ENCODE measurements around the gene TOP3A.
A peak's percentile ranks its signal among the peaks of the same experiment; 100 is the strongest.

TOP3A gene

DNA sequence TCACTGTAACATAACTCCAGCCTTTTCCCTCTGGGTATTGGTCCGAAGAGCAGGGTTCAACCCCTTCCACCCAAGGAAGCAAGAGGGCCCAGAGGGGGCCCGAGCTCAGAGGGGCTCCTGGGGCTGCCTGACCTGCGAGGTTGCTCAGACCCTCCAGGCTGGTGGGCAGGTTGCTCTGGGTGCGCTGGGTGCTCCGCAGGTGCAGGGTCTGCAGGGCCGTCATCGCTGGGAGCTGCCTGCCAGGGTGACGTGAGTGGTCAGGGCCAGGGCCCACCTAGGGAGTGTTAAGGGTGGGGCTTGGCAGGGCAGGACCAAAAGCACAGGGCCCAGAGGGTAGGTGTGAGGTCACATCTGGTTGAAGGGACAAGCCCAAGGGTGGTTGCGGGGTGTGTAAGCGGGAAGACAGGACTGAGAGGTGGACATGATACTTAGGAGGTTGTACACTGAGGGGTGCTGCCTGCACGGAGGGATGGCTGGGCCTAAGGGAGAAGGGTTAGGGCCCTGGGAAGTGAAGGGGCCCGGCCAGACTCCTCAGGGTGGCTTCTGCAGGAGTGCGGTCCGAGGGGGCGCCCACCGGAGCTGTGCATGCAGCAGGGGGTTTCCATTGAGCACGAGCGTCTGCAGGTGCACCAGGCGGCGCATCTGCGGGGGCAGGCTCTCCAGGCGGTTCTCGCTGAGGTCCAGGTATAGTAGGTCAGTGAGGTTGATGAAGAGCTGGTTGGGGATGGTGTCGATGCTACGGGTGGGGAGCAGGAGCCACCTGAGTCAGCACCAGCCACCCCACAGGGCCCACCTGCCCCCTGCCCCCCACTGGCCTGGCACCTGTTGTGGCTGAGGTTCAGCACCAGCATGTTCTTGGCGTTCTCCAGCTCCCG, 60.6 kb downstream of the TOP3A start:
- no peak for DNase-seq

DNA sequence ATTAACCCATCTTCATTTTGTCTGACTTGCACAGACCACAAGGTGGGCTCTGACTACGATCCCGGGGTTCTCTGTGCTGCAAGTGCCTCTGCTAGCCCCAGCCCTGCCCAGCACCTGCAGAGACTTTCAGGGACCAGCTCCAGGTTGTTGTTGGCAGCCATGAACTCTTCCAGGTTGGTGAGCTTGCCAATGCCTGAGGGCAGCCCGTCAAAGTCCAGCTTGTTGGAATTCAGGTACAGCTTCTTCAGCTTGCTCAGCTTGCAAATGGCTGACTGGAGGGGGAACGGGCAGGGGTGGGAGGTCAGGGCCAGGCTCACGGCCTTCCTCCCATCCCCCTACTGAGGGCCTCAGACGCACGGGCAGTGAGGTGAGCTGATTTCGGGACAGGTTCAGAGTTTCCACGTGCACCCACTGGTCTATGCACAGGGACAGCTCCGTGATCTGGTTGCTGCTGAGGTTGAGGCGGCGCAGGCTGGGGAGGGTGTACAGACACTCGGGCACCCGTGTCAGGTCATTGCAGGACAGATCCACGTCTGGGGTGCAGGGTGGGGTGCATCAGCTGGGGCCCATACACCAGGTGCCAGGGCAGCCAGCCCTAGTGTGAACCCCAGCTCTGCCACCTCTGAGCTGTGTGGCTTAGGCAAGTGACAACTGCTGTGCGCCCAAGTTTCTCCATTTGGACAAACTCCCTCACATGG, 61.5 kb downstream of the TOP3A start:
- DNase-seq = no peak

DNA sequence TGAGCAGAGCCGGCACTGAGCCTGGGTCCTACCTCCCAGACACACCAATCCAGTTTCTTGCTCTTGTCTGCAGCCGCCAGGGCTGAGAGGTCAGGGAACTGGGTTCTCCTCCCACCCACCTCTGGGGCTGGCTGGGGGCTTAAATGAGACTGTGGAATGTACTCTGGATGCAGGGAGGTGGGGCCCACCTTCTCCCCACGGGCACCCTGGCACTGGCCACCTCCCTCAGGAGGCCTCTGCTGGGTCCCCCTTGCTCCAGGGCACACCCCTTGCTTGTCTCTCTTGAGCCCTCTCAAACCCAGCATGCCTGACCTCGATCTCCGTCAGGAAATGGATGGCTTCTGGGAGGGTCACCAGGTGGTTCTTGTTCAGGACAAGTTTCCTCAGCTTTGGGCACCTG, 62.6 kb downstream of the TOP3A start:
- DNase-seq = no peak

DNA sequence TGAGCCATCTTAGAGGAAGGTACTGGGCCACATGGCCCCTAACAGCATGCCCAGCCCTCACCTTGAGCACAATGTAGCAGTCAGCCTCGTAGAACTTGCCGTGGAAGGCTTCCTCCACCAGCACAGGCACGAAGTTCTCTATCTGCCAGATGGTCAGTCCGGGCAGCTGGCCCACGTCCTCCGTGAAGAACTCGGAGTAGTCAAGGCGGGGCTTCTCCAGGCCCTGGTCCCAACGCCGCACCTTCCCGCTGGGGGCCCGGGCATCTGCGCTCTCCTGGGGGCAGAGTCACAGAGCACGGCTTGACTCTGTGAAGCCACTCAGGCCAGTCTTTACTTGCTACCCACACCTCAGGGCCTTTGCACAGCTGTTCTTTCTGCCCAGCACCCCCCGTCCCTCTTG, 63.6 kb downstream of the TOP3A start:
- no peak for DNase-seq

DNA sequence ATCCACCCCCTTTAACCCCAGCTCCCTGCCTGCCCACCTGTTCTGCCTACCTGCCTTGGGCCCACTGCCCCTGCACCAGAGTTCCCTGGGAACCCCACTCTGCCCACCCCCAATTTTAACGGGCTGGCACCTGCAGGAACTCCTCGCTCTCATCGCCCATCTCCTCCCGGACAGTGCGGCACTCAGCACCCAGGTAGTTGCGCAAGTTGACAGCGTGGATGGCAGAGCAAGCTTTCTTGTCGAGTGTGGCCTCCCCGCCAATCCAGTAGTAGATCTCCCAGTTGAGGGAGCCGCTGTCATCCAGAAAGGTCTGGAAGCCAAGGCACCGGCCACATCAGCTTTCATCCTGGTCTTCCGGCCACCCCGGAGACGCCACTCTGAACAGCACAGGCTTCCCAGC, 64.1 kb downstream of the TOP3A start:
- no peak for DNase-seq

DNA sequence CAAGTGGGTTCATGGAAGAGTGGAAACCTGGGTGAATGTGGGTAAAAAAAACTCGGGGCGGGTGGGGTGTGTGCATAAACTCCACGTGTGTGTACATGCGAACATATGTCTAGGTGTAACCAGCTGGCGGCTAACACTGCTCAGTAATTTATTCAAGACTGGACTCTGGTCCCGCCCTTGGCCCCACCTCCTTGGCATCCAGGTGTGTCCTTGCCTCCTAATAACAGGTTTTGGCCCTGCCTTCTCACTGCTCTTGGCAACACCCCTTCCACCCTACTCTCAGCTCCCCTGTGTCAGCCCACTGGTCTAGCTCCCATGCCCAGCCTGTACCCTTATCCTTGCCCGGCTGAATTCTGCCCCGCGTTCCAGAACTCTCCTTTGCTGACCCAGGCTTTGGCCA, 64.5 kb downstream of the TOP3A start:
- DNase-seq = no peak

DNA sequence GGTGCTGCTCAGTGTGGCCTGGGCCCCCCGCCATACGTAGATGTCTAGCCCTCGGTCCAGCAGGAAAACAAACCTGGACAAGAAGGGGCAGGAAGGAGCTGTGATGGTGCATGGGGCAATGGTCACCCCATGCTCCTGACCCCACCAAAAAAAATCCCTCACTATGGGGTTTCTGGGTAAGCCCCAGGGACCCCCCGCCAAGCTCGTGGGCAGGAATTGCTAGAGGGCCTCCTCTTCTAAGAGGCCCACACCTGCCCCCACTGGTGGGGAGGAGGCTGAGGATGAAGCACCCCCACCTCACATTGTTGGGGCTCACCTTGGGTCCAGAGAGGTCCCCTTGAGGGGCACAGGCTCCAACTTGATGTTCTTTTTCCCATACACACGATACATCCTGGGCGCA, 66.0 kb downstream of the TOP3A start:
- DNase-seq = no peak

DNA sequence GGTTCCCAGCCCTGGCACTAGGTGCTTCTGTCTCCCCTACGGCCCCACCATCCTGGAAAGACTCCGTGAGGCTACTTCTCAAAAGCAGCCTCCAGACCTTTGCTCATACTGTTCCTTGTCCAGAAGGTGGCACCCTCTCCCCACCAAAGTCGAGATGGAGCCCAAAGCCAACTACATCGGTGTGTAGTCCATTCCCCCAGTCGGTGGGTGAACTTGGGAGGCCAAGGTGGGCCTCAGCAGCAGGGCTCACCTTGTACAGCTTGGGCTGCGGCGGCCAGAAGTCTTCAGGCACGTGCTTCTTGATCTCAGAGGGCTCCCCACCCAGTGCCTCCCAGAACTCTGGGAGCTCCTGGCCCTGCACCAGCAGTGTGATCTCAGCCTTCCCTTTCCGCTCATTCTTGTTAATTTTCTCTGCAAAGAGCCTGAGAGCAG, 66.5 kb downstream of the TOP3A start:
- peak; percentile 83 for DNase-seq

DNA sequence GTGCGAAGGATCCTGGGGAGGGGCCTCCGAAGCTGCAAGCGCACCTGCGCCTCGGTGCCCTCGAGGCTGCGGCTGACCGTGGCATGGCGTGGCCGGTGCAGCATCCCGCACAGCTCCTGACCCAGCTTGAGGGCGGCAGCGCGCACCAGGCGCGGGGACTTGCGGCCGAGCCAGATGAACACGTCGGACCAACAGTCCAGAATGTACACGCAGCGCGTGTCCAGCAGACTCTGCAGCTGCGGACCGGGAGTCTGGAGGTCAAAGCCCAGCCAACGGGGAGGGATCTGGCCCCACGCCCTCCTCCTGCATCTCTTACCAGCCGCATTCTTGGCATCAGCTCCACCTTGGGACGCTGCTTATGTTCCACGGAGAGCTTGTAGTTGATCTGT, 67.2 kb downstream of the TOP3A start:
- no peak for DNase-seq

DNA sequence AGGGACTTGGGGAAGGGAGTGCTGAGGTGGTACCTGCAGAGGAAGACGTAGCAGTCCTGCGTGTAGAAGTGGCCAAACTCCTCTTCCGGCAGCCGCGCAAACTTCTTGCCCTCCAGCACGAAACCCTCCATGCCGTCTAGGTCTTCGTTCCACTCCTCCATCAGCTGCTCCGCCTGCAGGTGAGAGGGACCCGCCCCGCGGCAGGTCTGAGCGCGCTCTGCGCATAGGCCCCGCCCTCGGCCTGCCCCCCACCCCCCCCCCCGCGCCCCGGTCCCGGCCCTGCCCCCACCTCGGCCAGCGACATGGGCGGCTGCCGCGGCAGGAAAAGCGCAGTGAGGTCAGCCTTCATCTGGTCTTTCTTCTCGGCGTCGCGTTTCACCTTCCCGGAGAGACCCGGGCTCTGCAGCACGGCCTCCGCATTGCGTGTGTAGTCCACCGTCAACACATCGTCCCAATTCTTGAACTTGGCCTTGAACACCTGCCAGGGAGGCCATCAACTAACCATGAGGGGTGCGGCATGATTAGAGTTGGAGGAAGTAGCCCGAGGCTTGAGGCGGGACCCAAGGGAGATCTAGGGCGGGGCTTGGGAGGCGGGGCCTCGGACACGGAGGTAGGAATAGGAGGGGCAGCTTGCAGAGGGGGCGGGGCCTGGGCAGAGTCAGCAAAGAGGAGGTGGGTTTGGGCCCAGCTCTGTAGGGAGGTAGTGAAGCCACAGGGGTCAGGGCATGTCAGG, 67.7 kb downstream of the TOP3A start:
- DNase-seq = no peak

DNA sequence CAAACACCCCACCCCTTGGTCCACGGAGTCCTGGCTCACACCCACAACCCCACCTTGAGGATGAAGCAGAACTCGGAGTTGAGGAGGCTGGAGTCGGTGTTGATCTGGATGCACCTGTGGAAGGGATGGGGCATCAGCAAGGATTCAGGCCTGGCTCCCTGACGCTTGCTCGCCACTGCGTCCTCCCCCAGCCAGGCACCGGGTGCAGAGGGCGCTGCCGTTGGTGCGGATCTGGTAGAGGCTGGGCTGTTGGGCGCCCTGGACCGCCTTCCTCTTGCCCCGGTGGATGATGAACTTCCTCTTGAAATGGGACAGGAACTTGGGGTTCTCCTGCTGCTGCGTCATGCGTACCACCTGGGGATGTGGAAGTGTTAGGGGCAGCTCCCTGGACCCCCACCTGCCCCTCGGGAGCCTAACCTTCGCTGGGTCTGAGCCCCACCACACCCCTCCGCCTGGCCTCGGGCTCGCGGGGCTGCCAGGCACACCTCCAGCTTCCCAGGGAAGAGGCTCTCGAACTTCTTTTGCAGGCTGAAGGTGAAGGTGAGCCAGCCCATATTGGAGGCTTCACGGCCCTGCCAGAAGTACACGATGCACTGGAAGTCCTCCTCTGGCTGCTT, 68.6 kb downstream of the TOP3A start:
- DNase-seq = no peak

DNA sequence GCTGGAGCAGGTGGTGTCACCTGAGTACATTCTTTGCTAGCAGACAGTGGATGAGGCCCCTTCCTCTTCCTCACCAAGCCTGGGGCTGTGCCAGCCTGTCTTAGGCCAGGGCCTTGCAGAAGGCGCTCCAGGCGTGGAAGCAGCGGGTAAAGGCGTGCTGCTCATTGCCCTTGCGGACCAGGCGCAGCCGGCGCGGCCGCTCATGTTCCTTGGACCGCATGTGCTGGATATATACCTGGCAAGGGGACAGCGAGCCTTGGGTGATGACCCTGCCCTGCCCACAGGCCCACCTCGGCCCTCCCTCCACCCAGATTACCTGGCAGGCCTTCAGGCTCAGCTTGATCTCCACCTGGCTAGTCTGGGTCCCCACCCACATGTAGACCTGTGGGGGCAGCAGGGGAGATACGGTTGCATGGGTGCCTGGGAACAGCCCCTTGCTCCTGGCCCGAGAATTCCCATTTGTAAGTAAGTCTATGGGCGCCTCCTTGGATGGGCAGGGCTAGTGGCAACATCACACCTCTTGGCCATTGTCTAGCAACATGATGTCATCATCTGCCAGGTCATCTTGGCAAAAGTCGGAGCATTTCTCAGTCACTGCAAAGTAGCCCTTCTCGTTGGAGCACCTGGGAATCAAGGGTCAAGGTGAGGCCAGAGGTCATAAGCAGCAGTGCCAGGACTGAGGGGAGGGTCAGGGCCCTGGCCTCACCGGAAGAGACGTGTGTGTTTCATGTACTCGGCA, 69.6 kb downstream of the TOP3A start:
- DNase-seq = no peak

DNA sequence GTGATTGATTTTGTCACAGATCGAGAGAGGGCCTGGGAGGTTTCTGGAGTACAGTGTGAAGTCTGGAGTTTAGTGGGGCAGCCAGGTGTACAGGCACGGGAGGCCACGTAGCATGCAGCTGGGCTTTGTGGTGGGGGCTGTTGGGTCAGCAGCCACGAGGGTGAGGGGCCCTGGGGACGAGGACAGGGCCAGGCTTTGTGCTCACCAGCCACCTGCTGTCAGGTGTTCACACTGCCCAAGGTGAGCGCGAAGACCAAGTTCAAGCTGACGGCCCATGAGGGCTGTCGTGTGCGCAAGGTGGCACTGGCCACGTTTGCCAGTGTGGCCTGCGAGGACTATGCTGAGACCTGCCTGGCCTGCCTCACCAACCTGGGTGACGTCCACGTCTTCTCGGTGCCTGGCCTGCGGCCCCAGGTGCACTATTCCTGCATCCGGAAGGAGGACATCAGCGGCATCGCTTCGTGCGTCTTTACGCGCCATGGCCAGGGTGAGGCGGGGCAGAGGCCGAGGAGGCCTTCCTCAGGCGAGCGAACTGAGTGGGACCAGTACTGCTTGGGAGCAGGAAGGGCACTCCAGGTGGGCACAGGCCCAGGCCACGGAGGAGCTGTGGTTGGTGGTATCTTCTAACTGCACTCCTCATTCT, 73.4 kb downstream of the TOP3A start:
- DNase-seq = no peak

DNA sequence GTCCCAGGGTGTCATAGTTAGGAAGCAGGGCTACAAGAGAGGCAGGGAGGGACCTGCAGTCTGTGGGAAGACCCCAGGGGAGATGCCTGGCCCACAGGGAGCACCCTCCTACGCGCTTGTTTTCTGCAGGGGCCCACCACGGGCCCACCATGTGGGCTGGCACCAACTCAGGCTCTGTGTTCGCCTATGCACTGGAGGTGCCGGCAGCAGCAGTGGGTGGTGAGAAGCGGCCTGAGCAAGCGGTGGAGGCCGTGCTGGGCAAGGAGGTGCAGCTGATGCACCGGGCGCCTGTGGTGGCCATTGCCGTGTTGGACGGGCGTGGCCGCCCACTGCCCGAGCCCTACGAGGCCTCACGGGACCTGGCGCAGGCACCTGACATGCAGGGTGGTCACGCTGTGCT, 74.3 kb downstream of the TOP3A start:
- no peak for DNase-seq

DNA sequence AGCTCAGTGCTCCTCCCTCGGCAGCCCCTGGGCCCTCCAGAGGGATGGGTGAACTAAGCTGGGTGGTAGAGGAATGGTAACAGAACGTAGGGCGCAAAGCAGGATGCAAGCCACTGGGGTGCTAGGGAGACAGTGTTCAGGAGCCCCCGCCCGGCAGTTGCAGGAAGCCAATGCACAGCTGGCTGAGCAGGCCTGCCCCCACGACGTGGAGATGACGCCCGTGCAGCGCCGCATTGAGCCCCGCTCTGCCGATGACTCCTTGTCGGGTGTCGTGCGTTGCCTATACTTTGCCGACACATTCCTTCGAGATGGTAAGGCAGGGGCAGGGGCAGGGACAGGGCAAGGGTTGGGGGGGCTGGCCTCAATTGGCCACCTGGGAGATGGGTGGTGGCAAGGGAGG, 76.5 kb downstream of the TOP3A start:
- DNase-seq = no peak

DNA sequence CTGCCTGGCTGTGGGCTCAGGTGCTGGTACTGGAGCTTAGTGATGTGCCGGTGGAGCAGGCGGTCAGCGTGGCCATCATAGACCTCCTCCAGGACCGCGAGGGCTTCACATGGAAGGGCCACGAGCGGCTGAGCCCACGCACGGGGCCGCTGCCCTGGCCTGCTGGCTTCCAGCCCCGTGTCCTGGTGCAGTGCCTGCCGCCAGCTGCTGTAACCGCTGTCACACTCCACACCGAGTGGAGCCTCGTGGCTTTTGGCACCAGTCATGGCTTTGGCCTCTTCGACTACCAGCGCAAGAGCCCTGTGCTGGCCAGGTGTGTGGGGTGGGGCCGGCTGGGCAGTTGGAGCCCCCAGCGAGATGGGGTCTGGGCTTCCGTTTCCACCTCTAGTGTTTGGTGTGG, 77.3 kb downstream of the TOP3A start:
- DNase-seq = no peak

DNA sequence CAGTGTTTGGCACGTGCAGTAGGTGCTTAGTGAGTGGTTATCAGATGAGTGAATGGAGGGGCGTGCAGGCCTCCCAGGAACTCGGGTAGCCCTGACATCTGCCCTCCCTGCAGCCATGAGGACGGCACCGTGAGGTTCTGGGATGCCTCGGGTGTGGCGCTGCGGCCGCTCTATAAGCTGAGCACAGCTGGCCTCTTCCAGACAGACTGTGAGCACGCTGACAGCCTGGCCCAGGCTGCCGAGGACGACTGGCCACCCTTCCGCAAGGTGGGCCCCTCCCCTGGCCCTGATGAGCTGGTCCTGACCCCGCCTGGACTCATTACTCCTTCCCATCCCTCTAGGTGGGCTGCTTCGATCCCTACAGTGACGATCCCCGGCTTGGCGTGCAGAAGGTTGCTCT, 78.3 kb downstream of the TOP3A start:
- no peak for DNase-seq

DNA sequence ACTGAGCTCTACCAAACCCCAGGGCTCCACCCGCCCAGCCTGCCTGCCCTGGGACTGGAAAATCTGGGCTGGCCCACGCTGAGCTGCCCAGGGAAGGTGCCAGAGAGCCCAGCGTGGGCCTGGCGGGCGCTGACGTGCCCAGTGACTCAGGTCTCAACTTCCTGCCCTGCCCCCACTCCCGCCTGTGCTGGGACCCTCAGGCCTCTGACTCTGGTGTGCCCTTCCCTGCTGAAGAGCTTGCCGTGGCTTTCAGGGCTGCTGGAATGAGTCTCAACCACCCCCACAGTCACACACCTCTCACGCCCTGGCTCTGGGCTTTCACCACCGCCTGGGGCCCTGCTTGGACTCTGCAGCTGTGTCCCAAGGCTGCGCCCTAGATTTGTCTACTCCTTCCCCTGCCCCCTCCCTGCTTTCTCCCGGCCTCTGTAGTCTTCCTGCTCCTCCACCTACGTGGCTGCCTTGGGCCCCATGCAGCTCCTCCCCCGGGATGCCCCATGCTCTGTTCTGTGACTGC, 79.0 kb downstream of the TOP3A start:
- no peak for DNase-seq

DNA sequence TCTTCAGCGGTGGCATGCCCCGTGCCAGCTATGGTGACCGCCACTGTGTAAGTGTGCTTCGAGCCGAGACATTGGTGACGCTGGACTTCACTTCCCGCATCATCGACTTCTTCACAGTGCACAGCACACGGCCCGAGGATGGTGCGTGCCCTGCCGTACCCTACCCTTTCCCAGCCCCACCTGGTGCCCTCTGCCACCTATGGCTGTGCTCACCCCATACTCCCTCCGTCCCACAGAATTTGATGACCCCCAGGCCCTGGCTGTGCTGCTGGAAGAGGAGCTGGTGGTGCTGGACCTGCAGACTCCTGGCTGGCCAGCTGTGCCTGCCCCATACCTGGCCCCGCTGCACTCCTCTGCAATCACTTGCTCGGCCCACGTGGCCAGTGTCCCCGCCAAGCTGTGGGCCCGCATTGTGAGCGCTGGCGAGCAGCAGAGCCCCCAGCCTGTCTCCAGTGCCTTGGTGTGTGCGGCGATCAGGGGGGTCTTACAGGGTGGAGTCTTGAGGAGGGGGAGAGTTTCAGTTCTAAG, 79.9 kb downstream of the TOP3A start:
- no peak for DNase-seq

DNA sequence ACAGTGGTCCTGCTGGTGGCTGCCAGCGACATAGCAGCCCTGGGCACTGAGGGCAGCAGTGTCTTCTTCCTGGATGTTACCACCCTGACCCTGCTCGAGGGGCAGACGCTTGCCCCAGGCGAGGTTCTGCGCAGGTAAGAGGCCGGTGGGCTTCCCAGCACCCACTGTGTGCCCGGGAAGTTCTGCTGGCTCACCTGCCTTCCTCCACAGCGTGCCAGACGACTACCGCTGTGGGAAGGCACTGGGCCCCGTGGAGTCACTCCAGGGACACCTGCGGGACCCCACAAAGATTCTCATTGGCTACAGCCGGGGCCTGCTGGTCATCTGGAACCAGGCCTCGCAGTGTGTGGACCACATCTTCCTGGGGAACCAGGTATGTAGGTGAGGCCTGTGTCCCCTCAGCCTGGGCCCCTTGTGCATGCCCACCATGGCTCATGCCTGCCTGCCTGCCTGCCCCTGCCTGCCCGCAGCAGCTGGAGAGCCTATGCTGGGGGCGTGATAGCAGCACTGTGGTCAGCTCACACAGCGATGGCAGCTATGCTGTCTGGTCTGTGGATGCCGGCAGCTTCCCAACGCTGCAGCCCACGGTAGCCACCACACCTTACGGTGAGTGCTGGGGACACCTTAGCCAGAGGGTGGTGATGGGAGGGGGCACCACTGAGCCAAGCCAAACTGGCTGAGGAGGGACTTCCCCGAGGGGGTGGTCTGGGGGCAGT, 80.8 kb downstream of the TOP3A start:
- DNase-seq = no peak

DNA sequence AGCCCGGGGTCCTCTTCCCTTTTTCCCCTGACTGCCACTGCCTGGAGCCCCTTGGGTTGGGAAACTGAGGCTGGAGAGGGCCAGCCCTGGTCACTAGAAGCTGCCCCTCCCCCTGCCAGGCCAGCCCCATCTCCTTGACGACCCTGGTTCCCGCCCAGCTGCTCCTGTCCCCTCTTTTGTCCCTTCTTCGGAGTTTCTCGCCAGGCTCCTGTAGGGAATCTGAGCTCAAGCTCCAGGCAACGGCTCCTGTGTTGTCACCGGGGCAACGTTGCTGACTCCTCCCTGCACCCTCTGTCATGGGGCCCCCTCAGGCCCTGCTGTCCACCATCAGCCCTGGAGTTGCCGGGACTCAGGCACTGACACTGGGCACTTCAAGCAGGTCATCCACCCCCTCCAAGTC, 83.6 kb downstream of the TOP3A start:
- DNase-seq = no peak

Measured in left hindlimb (tissue), 1 donor.